Dermis microvascular lymphatic vessel endothelial cell (primary cell): ENCODE results near the gene ARHGEF2. TPM values are rescaled to one million over a fixed set of nuclear protein-coding genes. Genes with fewer than 3 reads are reported as not detected.

Experiments used
- DNase-seq, 2 donors: peaks; one replicate each; pipeline versions ENCODE4 v3.0.0 to v3.0.0-alpha.2; 2010; ENCODE audit warnings: low read depth in 2 of 2
- total RNA-seq: library from RNA; depleted of rRNA; stranded (reverse); fragments of >200 nt; gene quantifications from 2 replicates; pipeline ENCODE4 v1.2.1, GENCODE V29; 2014

Gene ARHGEF2
- total RNA-seq: 69.4 and 75.9 TPM in 2 replicates

DNA sequence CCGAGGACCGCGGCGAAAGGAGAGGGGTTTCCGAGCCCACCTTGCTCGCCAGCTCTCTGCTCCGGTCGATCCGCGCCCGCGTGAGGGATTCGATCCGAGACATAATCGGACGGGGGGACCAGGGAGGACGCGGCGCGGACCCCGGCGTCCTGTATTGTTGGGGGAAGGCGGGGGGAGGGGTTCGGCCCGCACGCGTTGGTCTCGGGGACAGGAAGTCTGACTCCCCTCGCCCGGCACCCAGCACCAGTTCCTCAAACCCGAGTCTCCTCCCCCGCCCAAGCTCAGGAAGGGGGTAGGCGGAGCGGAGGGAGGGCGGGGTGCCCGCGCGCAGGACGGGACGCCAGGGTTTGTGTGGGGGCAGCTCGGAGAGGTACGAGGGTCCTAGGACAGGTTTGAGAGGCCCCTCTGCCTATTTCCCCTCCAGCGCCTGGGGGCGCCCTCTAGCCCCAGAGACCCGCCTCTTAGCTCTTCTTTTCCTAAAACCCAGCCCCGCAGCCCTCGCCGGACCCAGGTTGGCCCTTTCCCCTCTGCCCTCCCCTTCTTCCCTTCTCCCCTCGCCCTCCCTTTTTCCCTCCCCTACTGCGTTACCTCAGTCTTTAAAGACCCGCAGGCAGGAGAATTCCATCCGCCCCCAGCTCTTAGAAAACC is at the start of gene ARHGEF2:
ARHGEF2 (minus strand) TSS at position 223 of the 648 bp plus-strand sequence; CDS start at position 103, 120 bp downstream.
- peak in 1 of 2 donors; percentile 55 for DNase-seq

DNA sequence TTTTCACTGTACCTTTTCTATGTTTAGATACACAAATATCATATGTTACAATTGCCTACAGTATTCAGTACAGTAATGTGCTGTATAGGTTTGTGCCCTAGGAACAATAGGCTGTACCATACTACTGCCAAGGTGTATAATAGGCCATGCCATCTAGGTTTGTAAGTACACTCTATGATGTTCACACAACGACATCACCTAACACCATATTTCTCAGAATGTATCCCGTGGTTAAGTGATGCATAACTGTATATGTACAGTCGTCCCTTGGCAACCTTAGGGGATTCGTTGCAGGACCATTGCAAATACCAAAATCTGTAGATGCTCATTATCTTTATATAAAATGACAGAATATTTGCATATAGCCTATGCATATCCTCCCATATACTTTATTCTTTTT is 48.2 kb upstream of the ARHGEF2 start:
- no peak for DNase-seq

DNA sequence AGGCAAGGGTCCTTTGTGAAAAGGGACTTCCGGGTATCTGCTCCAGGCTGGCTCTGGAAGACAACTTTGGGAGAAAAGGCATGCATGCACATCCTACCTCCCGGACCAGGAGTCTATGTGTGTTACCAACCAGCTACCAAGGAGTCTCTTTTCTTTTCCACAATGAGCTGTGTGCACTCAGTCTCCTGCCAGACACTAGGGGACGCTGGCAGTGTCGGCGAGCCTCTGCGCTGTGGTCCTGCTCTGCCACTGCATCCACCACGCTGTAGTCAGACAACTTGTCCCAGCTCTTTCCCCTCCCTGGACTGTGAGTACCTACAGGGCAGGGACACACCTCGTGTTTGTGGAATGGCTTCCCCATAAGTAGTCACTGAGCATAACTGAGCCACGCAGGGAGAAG is 47.5 kb upstream of the ARHGEF2 start:
- DNase-seq: peak; percentile 52 to 76

DNA sequence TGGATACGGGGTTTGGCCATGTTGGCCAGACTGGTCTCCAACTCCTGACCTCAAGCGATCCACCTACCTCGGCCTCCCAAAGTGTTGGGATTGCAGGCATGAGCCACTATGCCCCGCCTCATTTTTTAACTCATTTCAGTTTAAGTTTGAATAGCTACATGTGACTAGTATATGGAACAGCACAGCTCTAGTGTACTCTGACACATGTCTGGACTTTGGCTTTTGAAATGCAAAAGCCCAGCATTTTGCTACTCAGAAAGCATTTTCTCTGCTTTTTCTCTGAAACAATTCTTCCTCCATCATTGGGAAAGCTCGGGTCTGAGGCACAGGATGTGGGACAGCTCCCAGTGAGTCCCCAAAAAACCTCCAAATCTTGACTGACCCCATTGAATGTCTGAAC is 46.5 kb upstream of the ARHGEF2 start:
- DNase-seq: no peak

DNA sequence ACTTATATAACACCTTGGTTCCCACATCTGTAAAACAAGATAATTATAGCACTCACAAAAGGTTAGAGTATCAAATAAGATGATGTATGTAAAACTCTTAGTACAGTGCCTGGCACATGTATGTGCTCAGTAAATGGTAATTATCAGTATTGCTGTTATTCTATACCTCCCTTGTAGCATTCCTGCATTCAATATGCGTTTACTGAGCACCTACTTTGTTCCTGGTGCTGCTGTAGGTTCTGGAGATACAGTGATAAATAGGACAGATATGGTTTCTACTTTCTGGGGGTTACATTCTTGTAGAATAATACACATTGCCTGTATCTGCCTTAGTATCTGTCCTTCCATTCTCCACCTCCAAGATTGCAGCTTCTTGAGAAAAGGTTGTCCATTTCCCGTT is 43.6 kb upstream of the ARHGEF2 start:
- no peak for DNase-seq

DNA sequence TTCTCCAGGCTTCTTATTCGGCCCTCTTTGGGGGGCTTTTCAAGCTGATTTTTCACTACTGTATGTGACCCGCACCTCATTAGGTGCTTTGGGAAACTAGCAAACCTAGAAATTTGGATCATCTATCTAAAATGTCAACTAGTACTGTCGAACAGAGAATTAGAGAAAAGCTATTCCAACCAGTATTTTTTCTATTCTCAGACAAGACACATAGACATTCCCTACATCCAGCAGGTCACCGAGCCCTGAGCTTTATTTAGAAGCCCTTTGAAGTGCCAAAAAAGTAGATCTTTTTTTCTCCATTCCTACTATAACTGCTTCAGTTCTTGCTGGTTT is 42.7 kb upstream of the ARHGEF2 start:
- no peak for DNase-seq

DNA sequence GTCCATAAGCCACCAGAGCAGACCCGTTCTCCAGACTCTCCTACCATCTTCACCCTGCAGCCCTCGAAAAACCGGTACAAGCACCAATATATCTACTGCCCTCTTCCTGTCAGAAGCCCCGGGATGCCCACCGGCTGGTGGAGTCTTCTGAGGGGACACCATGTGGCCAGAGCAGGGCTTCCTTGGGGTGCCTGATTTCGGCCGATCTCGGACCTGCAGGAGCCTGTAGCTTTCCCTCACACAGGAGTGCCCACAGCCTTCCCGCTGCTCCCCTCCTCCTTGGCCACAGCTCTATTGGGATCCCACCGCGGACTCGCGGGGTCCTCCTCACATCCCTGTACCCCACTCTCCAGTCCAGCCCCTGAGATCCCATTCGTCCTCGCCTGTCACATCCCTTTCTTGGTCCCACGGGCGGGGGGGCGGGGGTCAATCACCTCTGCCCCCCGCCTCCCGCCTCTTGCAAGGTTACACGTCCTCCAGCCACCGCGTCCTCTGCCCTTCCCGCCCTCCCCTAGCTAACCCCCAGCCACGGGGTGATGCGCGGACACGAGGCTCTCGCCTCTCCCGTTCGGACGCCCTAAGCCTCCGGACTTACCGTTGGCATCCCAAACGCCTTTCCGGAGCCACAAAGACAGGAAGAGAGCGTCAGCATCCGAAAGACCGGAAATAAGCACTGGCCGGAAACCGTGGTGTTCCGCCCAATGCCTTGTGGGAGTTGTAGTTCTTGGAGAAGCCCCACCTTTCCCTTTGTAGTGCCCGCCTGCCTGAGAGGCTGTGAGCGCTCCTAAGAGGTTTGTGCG is 42.1 kb upstream of the ARHGEF2 start, which contains the start of gene SSR2:
SSR2 (minus strand) TSS at position 659 of the 800 bp plus-strand sequence. CDS start 784 bp downstream, outside the sequence.
- peak; percentile 93 to 96 for DNase-seq

DNA sequence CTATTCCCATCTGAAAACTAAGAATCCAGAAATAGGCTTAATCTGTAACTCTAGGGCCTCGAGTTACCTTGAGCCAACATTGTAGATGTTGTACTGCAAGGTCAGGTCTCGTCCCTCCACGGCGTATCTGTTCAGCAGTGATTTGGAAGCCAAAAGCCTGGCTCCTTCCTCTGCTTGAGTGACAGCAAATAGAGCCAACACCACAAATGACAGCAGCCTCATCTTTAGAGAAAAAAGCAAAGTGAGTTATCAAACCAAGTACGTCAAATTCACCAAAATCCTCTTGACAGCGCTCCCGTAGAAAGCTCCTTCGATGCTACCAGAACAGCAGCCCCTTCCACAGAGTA is 41.6 kb upstream of the ARHGEF2 start:
- DNase-seq: no peak

DNA sequence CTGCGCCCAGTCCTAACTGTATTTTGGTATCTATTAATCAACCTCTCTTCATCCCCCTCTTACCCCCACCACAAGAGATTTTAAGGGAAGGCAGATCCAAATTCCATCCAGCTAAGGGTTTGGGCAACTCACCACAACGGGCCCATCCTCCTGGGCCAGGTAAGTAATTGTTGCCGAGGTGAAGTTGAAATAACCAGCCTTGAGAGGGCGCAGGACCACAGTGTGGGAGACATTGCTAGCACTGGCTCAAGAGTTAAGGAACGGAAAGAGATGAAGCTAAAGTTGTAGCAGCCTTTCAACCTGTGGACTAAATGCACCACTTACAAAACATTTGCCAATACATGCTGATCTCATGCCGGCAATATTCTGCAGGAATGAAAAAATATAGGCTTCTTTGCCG is 36.5 kb upstream of the ARHGEF2 start:
- DNase-seq: no peak

DNA sequence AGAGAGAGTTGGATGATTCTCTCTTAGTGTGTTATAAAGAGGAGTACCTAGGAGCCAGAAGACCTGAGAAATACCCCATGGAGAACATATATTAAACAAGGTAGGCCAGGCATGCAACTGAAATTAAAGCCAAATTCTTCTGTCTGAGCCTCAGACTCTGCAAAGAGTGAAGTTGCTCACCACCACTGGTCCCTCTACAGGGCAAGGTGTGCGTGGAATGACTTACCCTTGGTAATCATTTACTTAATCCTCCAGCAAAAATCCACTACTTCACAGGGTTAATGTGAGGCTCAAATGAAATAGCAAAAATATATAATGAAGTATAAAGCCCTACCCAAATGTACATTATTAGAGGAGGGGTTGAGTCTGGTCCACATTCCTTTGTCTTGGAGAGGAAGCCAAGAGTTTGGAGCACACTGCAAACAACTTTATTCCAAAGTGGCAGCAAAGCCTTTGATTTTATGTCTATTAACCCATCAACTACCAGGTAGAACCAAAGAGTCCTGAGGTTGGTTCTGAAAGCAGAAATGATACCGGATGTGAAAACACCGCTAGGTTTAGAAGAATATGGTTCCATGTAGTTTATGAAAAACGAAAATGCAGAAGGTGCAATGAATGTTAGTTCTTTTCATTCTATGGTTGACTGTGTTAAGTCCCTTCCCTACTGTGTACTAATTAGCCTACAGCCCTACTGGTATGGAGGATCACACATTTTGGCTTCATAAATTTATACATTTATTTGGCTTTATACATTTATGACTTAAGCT is 33.9 kb upstream of the ARHGEF2 start:
- DNase-seq: no peak

DNA sequence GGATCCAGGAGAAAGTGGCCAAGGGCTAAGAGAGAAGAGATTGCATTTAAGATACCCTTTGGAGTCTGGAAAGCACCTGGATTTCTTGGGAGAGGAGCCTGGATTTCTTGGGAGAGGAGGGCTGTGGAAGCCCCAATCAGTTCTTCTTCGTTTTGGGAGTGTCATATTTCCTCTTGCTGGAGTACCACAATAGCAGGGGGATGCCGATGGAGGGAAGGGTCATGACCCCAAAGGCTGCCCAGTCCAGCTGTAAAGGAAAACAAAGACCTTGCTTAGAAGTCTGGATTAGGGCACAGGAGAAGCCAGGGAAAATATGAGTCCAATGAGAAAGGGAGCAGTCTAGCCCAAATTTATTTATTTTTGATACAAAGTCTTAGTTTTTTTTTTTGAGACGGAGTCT is 31.1 kb upstream of the ARHGEF2 start:
- no peak for DNase-seq

DNA sequence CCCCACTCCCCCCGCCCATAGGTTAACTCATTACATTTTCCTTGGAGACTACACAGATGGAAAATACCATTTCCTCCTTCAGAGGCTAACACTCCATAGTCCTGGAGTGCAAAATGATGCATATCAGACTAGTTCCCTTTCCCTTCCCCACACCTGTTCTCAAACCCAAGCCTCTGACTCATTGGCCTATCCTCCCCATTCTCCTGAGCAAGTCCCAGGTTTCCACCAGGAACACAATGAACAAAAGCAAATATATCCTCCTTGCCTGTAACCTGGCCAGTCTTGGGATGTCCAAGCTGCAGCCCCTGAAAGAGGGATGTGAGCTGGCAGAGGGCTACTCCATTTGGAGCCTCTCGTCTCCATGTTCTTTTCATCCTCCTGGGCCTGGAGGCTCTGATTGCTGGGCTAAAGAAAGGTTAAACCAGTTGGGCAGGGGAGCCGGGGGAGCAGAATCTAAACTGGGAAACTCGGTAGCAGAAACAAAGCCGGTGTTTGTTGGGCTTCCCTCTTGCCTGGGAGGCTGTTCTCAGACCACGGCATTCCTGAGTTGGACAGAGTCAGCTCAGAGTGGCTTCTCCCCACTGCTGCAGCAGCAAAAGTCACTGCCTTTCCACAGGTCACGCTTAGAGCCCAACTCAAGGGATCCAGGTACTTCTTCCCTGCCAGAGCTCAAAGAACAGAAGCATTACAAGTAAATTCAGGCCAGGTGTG is 28.5 kb upstream of the ARHGEF2 start:
- DNase-seq: no peak

DNA sequence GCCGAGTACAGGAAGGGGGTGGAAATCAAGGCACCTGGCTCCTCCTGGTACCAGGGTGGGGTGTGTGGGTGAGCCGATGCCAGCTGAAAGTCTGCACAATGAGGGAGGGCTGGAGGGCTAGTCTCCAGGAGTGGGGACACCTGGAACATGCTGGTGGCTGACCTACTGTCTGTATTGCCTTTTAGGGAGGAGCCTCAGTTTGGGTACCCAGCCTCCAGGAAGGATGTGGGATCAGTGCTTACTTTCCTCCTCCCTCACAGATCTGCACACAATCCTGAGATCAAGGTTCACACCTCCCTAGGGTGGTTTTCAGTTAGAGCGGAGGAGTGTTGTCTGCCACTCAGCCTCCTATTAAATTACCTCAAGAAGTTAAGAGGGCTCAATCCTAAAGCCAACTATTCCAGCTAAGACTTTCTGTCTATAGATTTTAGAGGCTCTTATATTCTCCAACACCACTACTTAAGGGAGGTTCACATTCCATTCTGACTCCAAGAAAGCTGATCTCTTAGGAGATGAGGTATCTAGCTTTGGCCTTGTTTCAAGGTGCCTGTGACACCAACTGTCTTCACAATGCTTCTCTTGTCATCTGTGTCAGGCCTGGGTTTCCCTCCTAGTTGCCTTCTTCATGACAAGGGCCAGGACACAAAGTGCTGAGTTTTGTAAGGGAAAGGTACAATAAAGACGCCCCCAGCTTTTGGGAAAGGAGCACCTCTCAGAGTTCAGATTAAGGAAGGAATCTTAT is 26.7 kb upstream of the ARHGEF2 start:
- no peak for DNase-seq

DNA sequence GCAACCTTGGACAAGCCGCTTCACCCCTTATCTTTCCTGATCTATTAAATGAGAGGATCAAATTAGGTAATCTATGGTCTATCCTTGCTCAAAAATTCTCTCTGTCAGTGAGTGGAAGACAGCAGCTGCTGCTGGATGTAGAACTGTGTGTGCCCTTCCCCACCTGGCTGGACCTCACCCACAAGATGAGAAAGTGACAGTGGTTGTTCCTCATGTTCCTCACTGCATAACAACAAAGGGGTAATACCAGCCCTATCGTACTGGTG is 25.5 kb upstream of the ARHGEF2 start:
- no peak for DNase-seq

DNA sequence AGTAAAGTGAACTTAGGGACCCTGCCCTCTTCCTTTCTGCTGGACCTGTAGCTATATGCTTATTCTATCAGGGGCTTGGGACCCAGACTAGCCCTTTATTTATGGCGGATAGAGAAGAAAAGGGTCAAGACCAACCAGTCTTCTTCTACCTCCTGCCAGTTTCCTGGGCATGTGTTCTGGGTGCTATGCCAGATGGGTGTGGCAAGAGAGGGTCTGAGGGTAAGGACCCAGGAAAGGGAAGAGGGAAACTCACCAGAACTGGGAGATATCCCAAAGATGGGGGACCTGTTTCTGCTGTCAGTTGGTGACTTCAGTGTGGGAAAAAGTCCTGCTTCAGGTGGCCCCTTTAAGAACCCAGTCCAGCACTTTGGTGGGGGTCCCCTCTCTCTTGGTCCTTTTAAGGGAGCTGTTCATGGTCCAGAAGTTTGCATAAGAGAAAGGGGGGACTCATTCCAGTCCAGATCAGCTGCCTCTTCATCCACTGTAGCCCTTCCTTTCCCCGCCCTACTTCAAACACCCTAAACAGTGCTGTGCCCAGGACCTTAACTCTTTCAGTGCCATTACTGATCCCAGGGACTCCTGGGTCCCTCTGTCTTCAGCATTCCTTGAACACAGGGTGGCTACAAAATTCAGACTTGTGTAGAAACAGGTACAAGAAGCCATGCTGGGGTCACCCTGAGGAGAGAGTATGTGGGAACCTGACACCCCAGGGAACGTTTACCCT is 24.0 kb upstream of the ARHGEF2 start:
- no peak for DNase-seq

DNA sequence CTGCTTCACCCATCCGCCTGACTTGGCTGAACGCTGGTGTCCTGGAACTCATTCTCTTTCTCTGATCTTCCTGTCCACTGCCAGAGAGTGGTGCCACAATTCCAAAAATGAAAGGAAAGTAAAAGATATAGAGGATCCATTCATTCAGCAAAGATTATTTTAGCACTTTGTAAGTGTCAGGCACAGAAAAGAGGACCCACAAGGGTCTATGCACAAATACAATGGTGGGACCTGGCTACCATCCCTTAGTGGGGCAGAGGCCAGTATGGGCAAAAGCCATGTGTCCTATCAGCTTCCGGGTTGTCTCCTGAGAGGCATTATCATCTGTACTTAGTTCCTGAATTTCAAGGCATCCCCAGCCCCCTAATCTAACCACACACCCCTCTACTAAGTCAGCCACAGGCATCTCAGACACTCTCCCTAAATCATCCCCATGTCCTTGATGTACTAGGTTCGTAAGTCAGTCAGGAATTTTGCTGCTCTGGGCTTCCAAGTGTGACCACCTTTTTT is 23.4 kb upstream of the ARHGEF2 start:
- no peak for DNase-seq

DNA sequence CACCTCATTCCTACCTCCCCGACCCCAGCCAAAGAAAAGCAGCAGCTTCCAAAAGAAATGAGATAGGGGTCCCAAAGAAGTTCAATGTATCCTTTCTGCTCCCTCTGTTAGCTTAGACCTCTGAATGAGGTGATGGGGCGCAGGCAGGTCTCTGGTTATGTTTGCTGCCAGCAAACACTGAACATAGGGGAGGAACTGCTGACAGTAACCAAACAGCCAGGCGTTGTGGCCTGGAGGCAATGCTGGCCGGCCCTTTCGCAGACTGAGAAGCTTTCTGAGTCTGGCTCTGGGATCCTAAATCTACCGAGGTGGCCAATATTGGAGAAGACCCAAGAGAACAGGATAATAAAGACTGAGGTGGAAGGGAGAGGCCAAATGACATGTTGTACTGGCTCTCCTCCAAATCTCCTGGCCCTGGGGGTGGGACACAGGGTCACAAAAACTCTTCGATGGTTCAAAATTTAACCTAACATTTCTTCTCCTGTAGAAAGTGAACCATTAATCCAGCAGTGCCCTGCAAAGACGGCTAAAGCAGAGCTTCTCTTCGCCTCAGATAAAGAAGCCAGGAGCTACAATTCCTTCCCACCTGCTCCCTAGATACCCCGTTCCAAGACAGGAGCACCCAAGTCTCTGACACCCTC is 22.8 kb upstream of the ARHGEF2 start:
- DNase-seq: no peak

DNA sequence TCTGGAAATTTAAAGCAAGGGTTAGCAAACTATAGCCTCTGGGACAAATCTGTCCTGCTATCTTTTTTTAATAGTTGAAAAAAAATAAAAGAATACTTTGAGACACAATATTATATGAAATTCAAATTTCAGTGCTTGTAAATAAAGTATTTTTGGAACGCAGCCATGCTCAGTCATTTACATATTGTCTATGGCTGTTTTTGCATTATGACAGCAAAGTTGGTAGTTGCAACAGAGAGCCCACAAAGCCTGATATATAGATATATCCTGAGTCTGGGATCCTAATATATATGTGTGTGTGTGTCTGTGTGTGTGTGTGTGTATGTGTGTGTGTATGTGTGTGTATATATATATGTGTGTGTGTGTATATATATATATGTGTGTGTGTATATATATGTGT is 21.6 kb upstream of the ARHGEF2 start:
- no peak for DNase-seq

DNA sequence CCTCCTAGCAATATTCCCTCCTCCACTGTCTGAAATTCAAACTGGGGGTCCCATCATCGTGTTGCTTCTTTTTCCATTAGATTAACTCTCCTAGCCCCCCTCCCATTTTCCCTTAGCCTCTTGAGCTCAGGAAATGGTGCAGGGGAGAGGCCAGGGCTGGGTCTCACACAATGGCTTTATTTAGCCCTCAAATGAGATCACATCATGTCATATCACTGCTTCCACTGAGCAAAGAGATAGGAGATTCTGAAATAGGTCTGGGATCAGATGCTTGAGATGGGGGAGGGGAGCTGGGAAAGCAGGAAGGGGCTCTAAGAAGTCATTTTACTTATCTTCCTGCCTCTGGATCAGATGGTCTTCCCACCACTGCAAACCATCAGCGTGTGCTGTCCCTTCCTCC is 17.8 kb upstream of the ARHGEF2 start:
- DNase-seq: no peak

DNA sequence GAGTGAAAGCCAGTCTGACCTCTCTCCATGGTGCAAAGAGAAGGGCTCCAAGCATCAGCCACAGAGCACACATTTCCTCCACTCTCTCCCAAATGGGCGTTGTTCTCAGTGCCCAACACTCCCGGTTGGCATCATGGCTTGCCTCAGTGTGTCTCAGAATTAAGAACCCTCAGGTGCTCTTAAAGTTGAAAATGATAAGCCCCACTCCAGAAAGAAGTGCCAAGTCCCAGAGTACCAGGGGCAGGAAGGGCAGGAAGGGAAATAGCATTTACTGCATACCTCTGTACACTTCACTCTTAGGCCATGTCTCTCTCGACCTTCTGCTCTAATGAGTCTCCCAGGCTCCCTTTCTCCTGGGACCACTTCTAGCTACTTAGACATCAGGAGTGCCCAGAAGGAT is 15.2 kb upstream of the ARHGEF2 start:
- DNase-seq: no peak
